PC-9 (cell line): ENCODE data around the gene GPATCH1. TPM values are rescaled to one million over a fixed set of nuclear protein-coding genes. Genes with fewer than 3 reads are reported as not detected.

Source experiments
- BruUV-seq: library from RNA; stranded (reverse); fragments of 400-500 nt; replicated peaks from 2 replicates; lab custom pipeline; 2021; lab: Mats Ljungman, UMichigan
- CTCF ChIA-PET: fragments of 300-600 bp; sonication (Branson Sonifier 250); formaldehyde crosslinking; loops from one replicate; lab custom pipeline; 2022; ENCODE audit warnings: antibody characterized with exemption; lab: Charles Lee
- POLR2A ChIA-PET: fragments of 300-600 bp; sonication (Branson Sonifier 250); formaldehyde crosslinking; loops from one replicate; lab custom pipeline; 2022; ENCODE audit warnings: antibody characterized with exemption; ENCODE audit not compliant: unreplicated experiment; lab: Charles Lee
- DNase-seq, 2 experiments: peaks; one replicate each; pipeline versions ENCODE4 v3.0.0 to v3.0.0-alpha.2; 2015 to 2022; ENCODE audit warnings: mixed read lengths in 1 of 2
- H2AFZ ChIP-seq: fragments of 200-600 bp; sonication (generic); 2 replicates; pipeline ENCODE4 v1.8.1; 2017; ENCODE audit warnings: antibody characterized with exemption
- H3F3A ChIP-seq: fragments of 200-600 bp; sonication (generic); 2 replicates; pipeline ENCODE4 v1.8.1; 2017; ENCODE audit warnings: antibody characterized with exemption, mild to moderate bottlenecking, low read depth; ENCODE audit not compliant: insufficient read depth
- H3K27ac ChIP-seq: fragments of 200-600 bp; sonication (generic); 2 replicates; pipeline ENCODE4 v1.6.1; 2016; ENCODE audit warnings: mixed run types
- H3K27me3 ChIP-seq: fragments of 200-600 bp; sonication (generic); 2 replicates; pipeline ENCODE4 v1.6.1; 2016; ENCODE audit warnings: low read depth, mixed run types; ENCODE audit not compliant: insufficient read depth
- H3K36me3 ChIP-seq: fragments of 200-600 bp; sonication (generic); 2 replicates; pipeline ENCODE4 v1.6.1; 2016; ENCODE audit warnings: low read depth, mixed run types
- H3K4me1 ChIP-seq: fragments of 200-600 bp; sonication (generic); replicated peaks from 2 replicates; pipeline ENCODE4 v1.6.1; 2016; ENCODE audit warnings: mixed run types; ENCODE audit not compliant: insufficient read depth
- H3K4me2 ChIP-seq: fragments of 200-600 bp; sonication (generic); 2 replicates; pipeline ENCODE4 v1.6.1; 2017; ENCODE audit warnings: mixed run types
- H3K4me3 ChIP-seq: fragments of 200-600 bp; sonication (generic); 2 replicates; pipeline ENCODE4 v1.6.1; 2016; ENCODE audit warnings: mixed run types
- H3K79me2 ChIP-seq: fragments of 200-600 bp; sonication (generic); 2 replicates; pipeline ENCODE4 v1.6.1; 2017; ENCODE audit warnings: low read depth, mixed run types
- H3K9me2 ChIP-seq: fragments of 200-600 bp; sonication (generic); 2 replicates; pipeline ENCODE4 v1.8.1; 2017; ENCODE audit warnings: mild to moderate bottlenecking; ENCODE audit not compliant: insufficient read depth
- H3K9me3 ChIP-seq: fragments of 200-600 bp; sonication (generic); 2 replicates; pipeline ENCODE4 v1.8.1; 2016; ENCODE audit warnings: low read depth; ENCODE audit not compliant: insufficient read depth
- H4K20me1 ChIP-seq: fragments of 200-600 bp; sonication (generic); 2 replicates; pipeline ENCODE4 v1.8.1; 2017; ENCODE audit not compliant: insufficient read depth
- EZH2 ChIP-seq: fragments of 200-600 bp; sonication (generic); IDR thresholded peaks from 2 replicates; pipeline ENCODE4 v1.8.0; 2017; ENCODE audit warnings: antibody characterized with exemption, low read depth
- intact Hi-C: fragments of 100-400 bp; cut with micrococcal nuclease; formaldehyde crosslinking; loops from one replicate; pipeline ENCODE4 v1.10.0; 2022; ENCODE audit not compliant: unreplicated experiment
- total RNA-seq: library from RNA; stranded (reverse); gene quantifications from 2 replicates; pipeline ENCODE4 v1.2.3, GENCODE V29; 2021
- TF ChIP-seq, protein P1 (sequence below): fragments of 200-600 bp; sonication (generic); conservative IDR thresholded peaks from 2 replicates; pipeline ENCODE4 v1.6.1; 2017; ENCODE audit warnings: mixed run types, antibody characterized with exemption, mild to moderate bottlenecking, moderate library complexity

GPATCH1 gene
- total RNA-seq, 1 experiment from 2014 or later, result 11.0 TPM

DNA sequence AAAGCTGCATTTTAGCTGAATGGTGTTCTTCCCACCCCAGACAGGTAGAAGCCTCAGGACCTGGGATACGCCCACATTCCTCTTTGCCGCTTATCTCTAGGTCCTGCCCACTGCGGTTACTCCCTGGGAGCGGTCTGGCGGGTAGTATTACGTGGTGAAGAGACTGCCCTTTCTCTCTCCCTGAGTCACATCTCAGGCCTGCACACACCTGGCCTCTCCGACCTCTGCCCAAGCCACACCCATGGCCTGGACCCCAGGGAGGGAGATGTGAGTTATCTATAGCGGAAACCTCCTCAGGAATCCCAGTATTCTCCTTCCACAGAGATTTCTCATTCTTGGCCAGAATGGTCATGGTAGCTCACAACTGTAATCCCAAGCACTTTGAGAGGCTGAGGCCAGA is 33.6 kb upstream of the GPATCH1 start:
- DNase-seq, result peak; percentile 96 to 99
- Histone ChIP-seq H3K27ac (peak overlapping the region; percentile 98), H3K9me3 (no peaks in the 10 kb centered on the region), H3K4me3 (peak overlapping the region; percentile 17; the same call in 1 of the 2 replicates), H3K36me3 (peaks cover 23% of the 10 kb centered on the region; the same call in 1 of the 2 replicates), H4K20me1 (no peaks in the 10 kb centered on the region), H3K79me2 (peaks cover 83% of the 10 kb centered on the region), H2AFZ (no peak overlapping the region), H3K27me3 (no peaks in the 10 kb centered on the region), H3K4me1 (peaks cover 85% of the 10 kb centered on the region), H3K9me2 (no peaks in the 10 kb centered on the region), H3F3A (peaks cover 70% of the 10 kb centered on the region), H3K4me2 (peak overlapping the region; percentile 58)
- intact Hi-C loops, result loop anchor here (1.0 to 5.0 kb wide), 2 partner anchors 25 to 40 kb away; no protein-coding TSS in a partner anchor
- TF ChIP-seq, protein P1, sequence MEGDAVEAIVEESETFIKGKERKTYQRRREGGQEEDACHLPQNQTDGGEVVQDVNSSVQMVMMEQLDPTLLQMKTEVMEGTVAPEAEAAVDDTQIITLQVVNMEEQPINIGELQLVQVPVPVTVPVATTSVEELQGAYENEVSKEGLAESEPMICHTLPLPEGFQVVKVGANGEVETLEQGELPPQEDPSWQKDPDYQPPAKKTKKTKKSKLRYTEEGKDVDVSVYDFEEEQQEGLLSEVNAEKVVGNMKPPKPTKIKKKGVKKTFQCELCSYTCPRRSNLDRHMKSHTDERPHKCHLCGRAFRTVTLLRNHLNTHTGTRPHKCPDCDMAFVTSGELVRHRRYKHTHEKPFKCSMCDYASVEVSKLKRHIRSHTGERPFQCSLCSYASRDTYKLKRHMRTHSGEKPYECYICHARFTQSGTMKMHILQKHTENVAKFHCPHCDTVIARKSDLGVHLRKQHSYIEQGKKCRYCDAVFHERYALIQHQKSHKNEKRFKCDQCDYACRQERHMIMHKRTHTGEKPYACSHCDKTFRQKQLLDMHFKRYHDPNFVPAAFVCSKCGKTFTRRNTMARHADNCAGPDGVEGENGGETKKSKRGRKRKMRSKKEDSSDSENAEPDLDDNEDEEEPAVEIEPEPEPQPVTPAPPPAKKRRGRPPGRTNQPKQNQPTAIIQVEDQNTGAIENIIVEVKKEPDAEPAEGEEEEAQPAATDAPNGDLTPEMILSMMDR, result no peak
- TF ChIP-seq EZH2, result no peak
- ChIA-PET POLR2A (interaction anchor here (0.5 to 1.0 kb wide), 8 partner anchors 8 to 1380 kb away, joined by 3 to 23 read pairs (median 3); no protein-coding TSS in a partner anchor), CTCF (interaction anchor here (0.6 kb wide), 1 partner anchor 8 kb away, joined by 3 read pairs; no protein-coding TSS in a partner anchor)
- no TSS peak for BruUV-seq

DNA sequence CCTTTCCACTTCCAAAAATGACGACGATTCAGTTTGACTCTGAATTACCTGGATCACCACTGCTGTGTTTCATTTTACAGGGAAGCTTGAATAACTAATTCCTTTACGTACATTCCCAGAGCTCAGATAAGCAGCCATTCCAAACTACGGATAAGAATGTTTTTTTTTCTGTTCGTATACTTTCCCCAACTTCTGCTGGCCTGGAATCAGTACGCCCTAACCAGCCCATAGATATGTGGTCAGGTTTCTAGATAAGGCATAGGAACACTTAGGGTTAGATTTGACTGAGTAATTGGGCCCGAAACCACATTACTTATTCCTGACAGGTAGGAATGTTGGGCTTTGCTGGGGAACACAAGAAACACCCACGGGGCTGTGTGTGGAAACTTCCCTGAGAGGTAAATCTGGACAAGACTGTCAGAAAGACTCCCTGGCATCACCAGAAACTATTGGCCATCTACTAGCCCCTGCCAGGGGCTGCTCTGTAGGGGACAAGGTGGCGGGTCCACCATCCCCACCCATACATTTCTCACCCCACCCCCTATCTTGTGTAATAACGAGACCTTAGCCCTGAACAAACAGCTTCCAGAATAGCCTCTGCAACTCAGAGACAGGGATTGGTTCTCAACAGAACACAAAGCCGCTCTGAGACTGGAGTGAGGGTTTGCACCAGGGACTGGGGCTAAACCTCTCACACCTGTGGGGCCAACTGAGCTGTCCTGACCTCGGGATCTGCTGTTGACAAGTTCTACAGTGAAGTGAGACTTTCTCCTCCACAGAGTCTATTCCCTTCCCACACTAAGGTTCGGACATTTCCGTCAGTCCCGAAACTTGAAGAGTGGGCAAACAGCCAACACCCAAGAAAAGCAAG is 31.9 kb upstream of the GPATCH1 start:
- peaks cover 74% of the 10 kb centered on the region for H3F3A ChIP-seq
- POLR2A ChIA-PET, result interaction anchor here (0.6 to 0.9 kb wide), 8 partner anchors 16 to 1313 kb away, joined by 3 to 16 read pairs (median 4); partner anchors contain the start of gene CEBPA
- peak overlapping the region; percentile 98 for H3K27ac ChIP-seq
- peaks cover 88% of the 10 kb centered on the region for H3K4me1 ChIP-seq
- H3K79me2 ChIP-seq, result peaks cover 83% of the 10 kb centered on the region
- no peak overlapping the region for H2AFZ ChIP-seq
- peaks cover 27% of the 10 kb centered on the region for H3K36me3 ChIP-seq
- intact Hi-C loops, result loop anchor here (1.0 to 5.0 kb wide), 2 partner anchors 8 to 42 kb away; no protein-coding TSS in a partner anchor
- H3K9me2 ChIP-seq, result no peaks in the 10 kb centered on the region
- no peaks in the 10 kb centered on the region for H4K20me1 ChIP-seq
- BruUV-seq, result TSS peak; percentile 87
- H3K4me2 ChIP-seq, result peak overlapping the region; percentile 58
- TF ChIP-seq, protein P1, result no peak
- TF ChIP-seq EZH2, result no peak
- H3K9me3 ChIP-seq, result no peaks in the 10 kb centered on the region
- DNase-seq, result peak; percentile 71 to 98
- no peaks in the 10 kb centered on the region for H3K27me3 ChIP-seq
- H3K4me3 ChIP-seq, result peak overlapping the region; percentile 21; the same call in 1 of the 2 replicates
- CTCF ChIA-PET, result interaction anchor here (0.6 kb wide), 1 partner anchor 9 kb away, joined by 5 read pairs; no protein-coding TSS in a partner anchor

DNA sequence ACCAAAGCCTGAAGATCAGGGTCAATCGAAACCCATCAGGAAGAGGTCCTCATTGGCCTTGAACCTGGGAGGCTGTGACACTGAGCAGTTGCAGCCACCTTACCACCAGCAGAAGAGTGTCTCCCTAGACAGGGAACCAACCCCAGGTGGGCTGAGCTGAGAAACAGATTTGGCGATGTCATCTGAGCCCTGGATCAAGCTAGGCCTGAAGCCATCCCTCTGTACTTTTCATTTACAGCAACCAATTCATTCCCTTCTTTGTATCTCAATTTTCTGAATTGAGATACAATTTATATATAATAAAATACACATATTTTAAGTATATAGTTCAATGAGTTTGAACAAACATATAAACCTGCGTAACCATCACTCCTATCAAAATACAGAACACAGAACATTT is 30.9 kb upstream of the GPATCH1 start:
- DNase-seq, result no peak
- TF ChIP-seq, protein P1, result no peak
- no peak for TF ChIP-seq EZH2
- H3K9me2 ChIP-seq, result no peaks in the 10 kb centered on the region
- peaks cover 98% of the 10 kb centered on the region for H3K4me1 ChIP-seq
- H3K4me3 ChIP-seq, result no peak overlapping the region
- peaks cover 82% of the 10 kb centered on the region for H3K79me2 ChIP-seq
- H3K9me3 ChIP-seq, result no peaks in the 10 kb centered on the region
- no peak overlapping the region for H2AFZ ChIP-seq
- peak overlapping the region; percentile 58 for H3K4me2 ChIP-seq
- no peaks in the 10 kb centered on the region for H4K20me1 ChIP-seq
- H3K27me3 ChIP-seq, result no peaks in the 10 kb centered on the region
- peaks cover 84% of the 10 kb centered on the region for H3F3A ChIP-seq
- H3K36me3 ChIP-seq, result peaks cover 31% of the 10 kb centered on the region
- CTCF ChIA-PET, result no interaction called here
- peak overlapping the region; percentile 98 for H3K27ac ChIP-seq
- POLR2A ChIA-PET, result no interaction called here
- no TSS peak for BruUV-seq
- intact Hi-C loops, result loop anchor here (10.0 kb wide), 1 partner anchor 125 kb away; no protein-coding TSS in a partner anchor
